ENCODE measurements around the gene CFAP68.

GRCh38 chr11:111917312-111917711 lies 38.0 kb downstream of the CFAP68 start:
- TF ChIP-seq YY1 (IDR thresholded peaks at IDR 0.05; ENCODE audit: insufficient read depth, insufficient read length) (no peak), ZNF274 (IDR thresholded peaks at IDR 0.05; ENCODE audit: low read depth, low read length) (no peak)

Data from NT2/D1 (cell line).